HepG2 (cell line): ENCODE data around the gene FAM89B. TPM values are rescaled to one million over a fixed set of nuclear protein-coding genes. Genes with fewer than 3 reads are reported as not detected.

ENCODE experiments used
- GTF2F1 ChIP-seq: fragments of 150-350 bp; IDR thresholded peaks from 2 replicates; pipeline ENCODE4 v1.6.1; 2014; ENCODE audit warnings: low read length
- HMG20A ChIP-seq: IDR thresholded peaks from 2 replicates; pipeline ENCODE4 v1.6.1; 2016; ENCODE audit warnings: borderline replicate concordance
- ISX ChIP-seq: sonication (generic); formaldehyde crosslinking; conservative IDR thresholded peaks from 2 replicates; pipeline ENCODE4 v1.5.0; 2020; ENCODE audit warnings: missing genetic modification reagents
- KDM3A ChIP-seq: IDR thresholded peaks from 2 replicates; pipeline ENCODE4 v1.6.1; 2018; ENCODE audit warnings: low read depth, missing compliant biosample characterization
- KDM5B ChIP-seq: sonication (generic); formaldehyde crosslinking; IDR thresholded peaks from 2 replicates; pipeline ENCODE4 v1.4.0; 2020; ENCODE audit warnings: missing genetic modification reagents, mild to moderate bottlenecking, borderline replicate concordance
- MED1 ChIP-seq: sonication (generic); formaldehyde crosslinking; IDR thresholded peaks from 2 replicates; pipeline ENCODE4 v1.4.0; 2020; ENCODE audit warnings: missing genetic modification reagents
- NFE2L2 ChIP-seq: fragments of 150-350 bp; IDR thresholded peaks from 2 replicates; pipeline ENCODE4 v1.6.1; 2014; ENCODE audit warnings: low read length
- PHF21A ChIP-seq: sonication (generic); formaldehyde crosslinking; IDR thresholded peaks from 2 replicates; pipeline ENCODE4 v1.5.0; 2020; ENCODE audit warnings: mild to moderate bottlenecking, missing genetic modification reagents
- SKI ChIP-seq: fragments of 450-650 bp; IDR thresholded peaks from one replicate; pipeline ENCODE4 v1.6.1; 2018; ENCODE audit warnings: mild to moderate bottlenecking; ENCODE audit not compliant: partially characterized antibody
- TAF1 ChIP-seq: sonication (generic); formaldehyde crosslinking; IDR thresholded peaks from 2 replicates; pipeline ENCODE4 v1.4.0; 2020; ENCODE audit warnings: missing genetic modification reagents
- ZMYM4 ChIP-seq: sonication (generic); formaldehyde crosslinking; IDR thresholded peaks from 2 replicates; pipeline ENCODE4 v1.8.1; 2023; ENCODE audit warnings: mild to moderate bottlenecking, missing genetic modification reagents
- ZNF10 ChIP-seq: sonication (generic); formaldehyde crosslinking; IDR thresholded peaks from 2 replicates; pipeline ENCODE4 v1.4.0; 2020; ENCODE audit warnings: mild to moderate bottlenecking, low read depth, missing genetic modification reagents, borderline replicate concordance
- ZNF75D ChIP-seq: sonication (generic); formaldehyde crosslinking; IDR thresholded peaks from 2 replicates; pipeline ENCODE4 v1.8.1; 2023; ENCODE audit warnings: missing genetic modification reagents, mild to moderate bottlenecking, borderline replicate concordance
- polyA plus RNA-seq, 8 experiments: library from polyadenylated mRNA; depleted of rRNA in 3 of 8; stranded (reverse) in 7 of 8; unstranded in 1 of 8; fragments of >200 nt; fragmentation: Illumina TruSeq in 4 of 8; extraction: Trizol in 4 of 8; gene quantifications; 2 replicates each; pipeline versions ENCODE4 v1.2.1 to v1.2.3, GENCODE V29; 2011 to 2016; ENCODE audit warnings: low read depth in 4 of 8, missing spikeins in 1 of 8, mixed read lengths in 1 of 8; ENCODE audit not compliant: insufficient read depth in 1 of 8
- total RNA-seq, 5 experiments: library from RNA; depleted of rRNA; stranded (reverse); fragments of >200 nt; fragmentation: Illumina TruSeq; extraction: Trizol; gene quantifications; 2 replicates each; pipeline ENCODE4 v1.2.3, GENCODE V29; 2016; ENCODE audit warnings: low read depth in 1 of 5
- TF ChIP-seq, protein P1 (sequence below): sonication (generic); formaldehyde crosslinking; IDR thresholded peaks from 2 replicates; pipeline ENCODE4 v1.4.0; 2020; ENCODE audit warnings: mild to moderate bottlenecking, missing genetic modification reagents
- TF ChIP-seq, protein P2 (sequence below): IDR thresholded peaks from 2 replicates; pipeline ENCODE4 v1.4.0; 2020; ENCODE audit warnings: mild to moderate bottlenecking, missing genetic modification reagents
- TF ChIP-seq, protein P3 (sequence below): IDR thresholded peaks from 2 replicates; pipeline ENCODE4 v1.6.1; 2012; ENCODE audit warnings: inconsistent platforms
- TF ChIP-seq, protein P4 (sequence below): sonication (generic); formaldehyde crosslinking; IDR thresholded peaks from 2 replicates; pipeline ENCODE4 v1.4.0; 2020; ENCODE audit warnings: missing genetic modification reagents
- TF ChIP-seq, protein P5 (sequence below): IDR thresholded peaks from 2 replicates; pipeline ENCODE4 v1.6.1; 2018; ENCODE audit warnings: missing genetic modification reagents, mild to moderate bottlenecking, missing compliant biosample characterization
- TF ChIP-seq, protein P6 (sequence below): sonication (generic); formaldehyde crosslinking; IDR thresholded peaks from 2 replicates; pipeline ENCODE4 v1.9.0; 2022; ENCODE audit warnings: low read depth, missing genetic modification reagents

FAM89B gene
- total and polyA plus RNA-seq, 2 of the 13 experiments (the other 11 are each of a cell fraction or from before 2014, with no cell fraction given): 5.7 to 8.0 TPM

DNA sequence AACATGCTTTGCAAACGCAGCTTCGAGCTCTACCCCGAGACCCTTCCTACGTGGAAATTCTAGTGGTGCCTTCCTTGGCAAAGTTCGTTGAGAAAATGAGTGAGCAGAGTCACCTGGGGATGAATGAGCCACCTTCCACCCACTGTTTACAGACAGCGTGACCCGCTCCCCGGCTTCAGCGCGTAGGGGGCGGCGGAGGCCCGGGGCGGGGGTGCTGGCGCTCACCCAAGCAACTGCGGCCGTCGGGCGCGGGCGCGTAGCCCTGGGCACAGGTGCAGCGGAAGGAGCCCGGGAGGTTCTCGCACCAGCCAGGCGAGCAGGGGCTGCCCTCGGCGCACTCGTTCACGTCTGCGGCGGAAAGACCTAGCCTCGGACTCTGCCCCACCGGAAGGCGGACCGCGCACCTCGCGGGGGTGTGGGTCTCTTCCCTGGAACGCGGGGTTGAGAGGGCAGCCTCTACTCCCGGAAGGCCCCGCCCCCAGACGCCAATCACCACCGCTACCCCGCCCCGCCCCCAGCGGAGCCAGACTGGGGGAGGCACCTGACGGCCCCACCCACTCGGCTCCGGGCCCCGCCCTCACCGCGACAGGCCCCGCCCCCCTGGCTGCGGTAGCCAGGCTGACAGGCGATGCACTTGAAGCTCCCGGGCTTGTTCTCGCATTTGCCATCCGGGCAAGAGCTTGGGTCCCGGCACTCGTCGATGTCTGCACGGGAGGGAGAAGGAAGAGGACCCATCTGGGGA, 25.9 kb upstream of the FAM89B start (continued):
- TF ChIP-seq, protein P1, sequence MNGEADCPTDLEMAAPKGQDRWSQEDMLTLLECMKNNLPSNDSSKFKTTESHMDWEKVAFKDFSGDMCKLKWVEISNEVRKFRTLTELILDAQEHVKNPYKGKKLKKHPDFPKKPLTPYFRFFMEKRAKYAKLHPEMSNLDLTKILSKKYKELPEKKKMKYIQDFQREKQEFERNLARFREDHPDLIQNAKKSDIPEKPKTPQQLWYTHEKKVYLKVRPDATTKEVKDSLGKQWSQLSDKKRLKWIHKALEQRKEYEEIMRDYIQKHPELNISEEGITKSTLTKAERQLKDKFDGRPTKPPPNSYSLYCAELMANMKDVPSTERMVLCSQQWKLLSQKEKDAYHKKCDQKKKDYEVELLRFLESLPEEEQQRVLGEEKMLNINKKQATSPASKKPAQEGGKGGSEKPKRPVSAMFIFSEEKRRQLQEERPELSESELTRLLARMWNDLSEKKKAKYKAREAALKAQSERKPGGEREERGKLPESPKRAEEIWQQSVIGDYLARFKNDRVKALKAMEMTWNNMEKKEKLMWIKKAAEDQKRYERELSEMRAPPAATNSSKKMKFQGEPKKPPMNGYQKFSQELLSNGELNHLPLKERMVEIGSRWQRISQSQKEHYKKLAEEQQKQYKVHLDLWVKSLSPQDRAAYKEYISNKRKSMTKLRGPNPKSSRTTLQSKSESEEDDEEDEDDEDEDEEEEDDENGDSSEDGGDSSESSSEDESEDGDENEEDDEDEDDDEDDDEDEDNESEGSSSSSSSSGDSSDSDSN (CRISPR knock-in tag): peak; percentile 71; the same call in 1 of the 2 replicates
- TF ChIP-seq SKI (peak; percentile 29), NFE2L2 (no peak), ZNF10 (no peak), TAF1 (peak; percentile 58), KDM5B (CRISPR knock-in tag) (peak; percentile 44; the same call in 1 of the 2 replicates), GTF2F1 (no peak), MED1 (CRISPR knock-in tag) (peak; percentile 82), ZNF75D (no peak), HMG20A (CRISPR knock-in tag) (no peak), ZMYM4 (CRISPR knock-in tag) (0 out of 2 replicates have a peak, but pooled peaks have one; percentile 15), KDM3A (CRISPR knock-in tag) (0 out of 2 replicates have a peak, but pooled peaks have one; percentile 28), ISX (CRISPR knock-in tag) (no peak), PHF21A (CRISPR knock-in tag) (peak; percentile 72; the same call in 1 of the 2 replicates)
- TF ChIP-seq, protein P2, sequence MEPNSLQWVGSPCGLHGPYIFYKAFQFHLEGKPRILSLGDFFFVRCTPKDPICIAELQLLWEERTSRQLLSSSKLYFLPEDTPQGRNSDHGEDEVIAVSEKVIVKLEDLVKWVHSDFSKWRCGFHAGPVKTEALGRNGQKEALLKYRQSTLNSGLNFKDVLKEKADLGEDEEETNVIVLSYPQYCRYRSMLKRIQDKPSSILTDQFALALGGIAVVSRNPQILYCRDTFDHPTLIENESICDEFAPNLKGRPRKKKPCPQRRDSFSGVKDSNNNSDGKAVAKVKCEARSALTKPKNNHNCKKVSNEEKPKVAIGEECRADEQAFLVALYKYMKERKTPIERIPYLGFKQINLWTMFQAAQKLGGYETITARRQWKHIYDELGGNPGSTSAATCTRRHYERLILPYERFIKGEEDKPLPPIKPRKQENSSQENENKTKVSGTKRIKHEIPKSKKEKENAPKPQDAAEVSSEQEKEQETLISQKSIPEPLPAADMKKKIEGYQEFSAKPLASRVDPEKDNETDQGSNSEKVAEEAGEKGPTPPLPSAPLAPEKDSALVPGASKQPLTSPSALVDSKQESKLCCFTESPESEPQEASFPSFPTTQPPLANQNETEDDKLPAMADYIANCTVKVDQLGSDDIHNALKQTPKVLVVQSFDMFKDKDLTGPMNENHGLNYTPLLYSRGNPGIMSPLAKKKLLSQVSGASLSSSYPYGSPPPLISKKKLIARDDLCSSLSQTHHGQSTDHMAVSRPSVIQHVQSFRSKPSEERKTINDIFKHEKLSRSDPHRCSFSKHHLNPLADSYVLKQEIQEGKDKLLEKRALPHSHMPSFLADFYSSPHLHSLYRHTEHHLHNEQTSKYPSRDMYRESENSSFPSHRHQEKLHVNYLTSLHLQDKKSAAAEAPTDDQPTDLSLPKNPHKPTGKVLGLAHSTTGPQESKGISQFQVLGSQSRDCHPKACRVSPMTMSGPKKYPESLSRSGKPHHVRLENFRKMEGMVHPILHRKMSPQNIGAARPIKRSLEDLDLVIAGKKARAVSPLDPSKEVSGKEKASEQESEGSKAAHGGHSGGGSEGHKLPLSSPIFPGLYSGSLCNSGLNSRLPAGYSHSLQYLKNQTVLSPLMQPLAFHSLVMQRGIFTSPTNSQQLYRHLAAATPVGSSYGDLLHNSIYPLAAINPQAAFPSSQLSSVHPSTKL: 0 out of 2 replicates have a peak, but pooled peaks have one; percentile 17
- TF ChIP-seq, protein P3, sequence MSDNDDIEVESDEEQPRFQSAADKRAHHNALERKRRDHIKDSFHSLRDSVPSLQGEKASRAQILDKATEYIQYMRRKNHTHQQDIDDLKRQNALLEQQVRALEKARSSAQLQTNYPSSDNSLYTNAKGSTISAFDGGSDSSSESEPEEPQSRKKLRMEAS: peak; percentile 42; the same call in 1 of the 2 replicates
- TF ChIP-seq, protein P4, sequence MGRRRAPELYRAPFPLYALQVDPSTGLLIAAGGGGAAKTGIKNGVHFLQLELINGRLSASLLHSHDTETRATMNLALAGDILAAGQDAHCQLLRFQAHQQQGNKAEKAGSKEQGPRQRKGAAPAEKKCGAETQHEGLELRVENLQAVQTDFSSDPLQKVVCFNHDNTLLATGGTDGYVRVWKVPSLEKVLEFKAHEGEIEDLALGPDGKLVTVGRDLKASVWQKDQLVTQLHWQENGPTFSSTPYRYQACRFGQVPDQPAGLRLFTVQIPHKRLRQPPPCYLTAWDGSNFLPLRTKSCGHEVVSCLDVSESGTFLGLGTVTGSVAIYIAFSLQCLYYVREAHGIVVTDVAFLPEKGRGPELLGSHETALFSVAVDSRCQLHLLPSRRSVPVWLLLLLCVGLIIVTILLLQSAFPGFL: no peak
- TF ChIP-seq, protein P5, sequence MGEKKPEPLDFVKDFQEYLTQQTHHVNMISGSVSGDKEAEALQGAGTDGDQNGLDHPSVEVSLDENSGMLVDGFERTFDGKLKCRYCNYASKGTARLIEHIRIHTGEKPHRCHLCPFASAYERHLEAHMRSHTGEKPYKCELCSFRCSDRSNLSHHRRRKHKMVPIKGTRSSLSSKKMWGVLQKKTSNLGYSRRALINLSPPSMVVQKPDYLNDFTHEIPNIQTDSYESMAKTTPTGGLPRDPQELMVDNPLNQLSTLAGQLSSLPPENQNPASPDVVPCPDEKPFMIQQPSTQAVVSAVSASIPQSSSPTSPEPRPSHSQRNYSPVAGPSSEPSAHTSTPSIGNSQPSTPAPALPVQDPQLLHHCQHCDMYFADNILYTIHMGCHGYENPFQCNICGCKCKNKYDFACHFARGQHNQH: 0 out of 2 replicates have a peak, but pooled peaks have one; percentile 43
- TF ChIP-seq, protein P6, sequence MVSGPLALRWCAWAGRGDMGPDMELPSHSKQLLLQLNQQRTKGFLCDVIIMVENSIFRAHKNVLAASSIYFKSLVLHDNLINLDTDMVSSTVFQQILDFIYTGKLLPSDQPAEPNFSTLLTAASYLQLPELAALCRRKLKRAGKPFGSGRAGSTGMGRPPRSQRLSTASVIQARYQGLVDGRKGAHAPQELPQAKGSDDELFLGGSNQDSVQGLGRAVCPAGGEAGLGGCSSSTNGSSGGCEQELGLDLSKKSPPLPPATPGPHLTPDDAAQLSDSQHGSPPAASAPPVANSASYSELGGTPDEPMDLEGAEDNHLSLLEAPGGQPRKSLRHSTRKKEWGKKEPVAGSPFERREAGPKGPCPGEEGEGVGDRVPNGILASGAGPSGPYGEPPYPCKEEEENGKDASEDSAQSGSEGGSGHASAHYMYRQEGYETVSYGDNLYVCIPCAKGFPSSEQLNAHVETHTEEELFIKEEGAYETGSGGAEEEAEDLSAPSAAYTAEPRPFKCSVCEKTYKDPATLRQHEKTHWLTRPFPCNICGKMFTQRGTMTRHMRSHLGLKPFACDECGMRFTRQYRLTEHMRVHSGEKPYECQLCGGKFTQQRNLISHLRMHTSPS (CRISPR knock-in tag): peak; percentile 57; the same call in 1 of the 2 replicates
